IPS-20b (cell line): ENCODE results near the gene USP46.
A peak's percentile ranks its signal among the peaks of the same experiment; 100 is the strongest.

Experiments
- H3K27ac ChIP-seq: one replicate; pipeline ENCODE4 v1.5.1; 2013; ENCODE audit warnings: low read length
- H3K27me3 ChIP-seq: 2 replicates; pipeline ENCODE4 v1.6.1; 2013; ENCODE audit warnings: mild to moderate bottlenecking, low read length, inconsistent platforms; ENCODE audit not compliant: insufficient read depth
- H3K36me3 ChIP-seq: 2 replicates; pipeline ENCODE4 v1.6.1; 2013; ENCODE audit warnings: low read depth, mild to moderate bottlenecking, inconsistent platforms, low read length, moderate library complexity; ENCODE audit not compliant: insufficient read depth
- H3K4me1 ChIP-seq: 2 replicates; pipeline ENCODE4 v1.6.1; 2013; ENCODE audit warnings: mild to moderate bottlenecking, control low read depth, inconsistent platforms, low read length, moderate library complexity; ENCODE audit not compliant: insufficient read depth
- H3K4me3 ChIP-seq: 2 replicates; pipeline ENCODE4 v1.5.1; 2013; ENCODE audit warnings: mild to moderate bottlenecking, low read length, inconsistent platforms
- H3K9ac ChIP-seq: 2 replicates; pipeline ENCODE4 v1.6.1; 2013; ENCODE audit warnings: low read depth, mild to moderate bottlenecking, inconsistent platforms, low read length, moderate library complexity
- H3K9me3 ChIP-seq: 2 replicates; pipeline ENCODE4 v1.6.1; 2013; ENCODE audit warnings: mild to moderate bottlenecking, low read depth, low read length, inconsistent platforms; ENCODE audit not compliant: insufficient read depth

USP46 gene

GRCh38 chr4:52586069-52586468, 73.0 kb downstream of the USP46 start:
- Histone ChIP-seq H3K36me3 (no peaks in the 10 kb centered on the region), H3K27me3 (no peaks in the 10 kb centered on the region), H3K9ac (no peak overlapping the region), H3K4me1 (peaks cover 4% of the 10 kb centered on the region), H3K4me3 (no peak overlapping the region), H3K27ac (no peak overlapping the region), H3K9me3 (no peaks in the 10 kb centered on the region)

GRCh38 chr4:52585379-52585778, 73.7 kb downstream of the USP46 start:
- Histone ChIP-seq H3K9me3 (no peaks in the 10 kb centered on the region), H3K36me3 (no peaks in the 10 kb centered on the region), H3K27ac (no peak overlapping the region), H3K27me3 (no peaks in the 10 kb centered on the region), H3K4me3 (no peak overlapping the region), H3K4me1 (peaks cover 4% of the 10 kb centered on the region), H3K9ac (no peak overlapping the region)

- no peak overlapping the region for H3K9ac ChIP-seq
- no peak overlapping the region for H3K4me3 ChIP-seq
- no peak overlapping the region for H3K27ac ChIP-seq
- no peaks in the 10 kb centered on the region for H3K4me1 ChIP-seq
- H3K36me3 ChIP-seq: no peaks in the 10 kb centered on the region
- no peaks in the 10 kb centered on the region for H3K27me3 ChIP-seq
- no peaks in the 10 kb centered on the region for H3K9me3 ChIP-seq
Observed at GRCh38 chr4:52579602-52580272, 79.4 kb downstream of the USP46 start.

- Histone ChIP-seq H3K27me3 (no peaks in the 10 kb centered on the region), H3K9ac (no peak overlapping the region), H3K9me3 (no peaks in the 10 kb centered on the region), H3K36me3 (no peaks in the 10 kb centered on the region), H3K4me3 (no peak overlapping the region), H3K4me1 (0 out of 2 replicates have a peak, but pooled peaks cover 3% of the 10 kb centered on the region), H3K27ac (no peak overlapping the region)
Observed at GRCh38 chr4:52578951-52579350, 80.2 kb downstream of the USP46 start.

- no peak overlapping the region for H3K27ac ChIP-seq
- H3K36me3 ChIP-seq: no peaks in the 10 kb centered on the region
- H3K9ac ChIP-seq: no peak overlapping the region
- H3K4me1 ChIP-seq: 0 out of 2 replicates have a peak, but pooled peaks cover 3% of the 10 kb centered on the region
- no peaks in the 10 kb centered on the region for H3K9me3 ChIP-seq
- H3K4me3 ChIP-seq: no peak overlapping the region
- H3K27me3 ChIP-seq: no peaks in the 10 kb centered on the region
Observed at GRCh38 chr4:52577624-52577962, 81.5 kb downstream of the USP46 start.

GRCh38 chr4:52576961-52577623, 82.0 kb downstream of the USP46 start:
- Histone ChIP-seq H3K4me3 (no peak overlapping the region), H3K9me3 (no peaks in the 10 kb centered on the region), H3K27me3 (no peaks in the 10 kb centered on the region), H3K27ac (no peak overlapping the region), H3K4me1 (0 out of 2 replicates have a peak, but pooled peaks cover 3% of the 10 kb centered on the region), H3K9ac (no peak overlapping the region), H3K36me3 (no peaks in the 10 kb centered on the region)

- Histone ChIP-seq H3K27me3 (no peaks in the 10 kb centered on the region), H3K9me3 (no peaks in the 10 kb centered on the region), H3K9ac (no peak overlapping the region), H3K27ac (no peak overlapping the region), H3K4me1 (0 out of 2 replicates have a peak, but pooled peaks cover 3% of the 10 kb centered on the region), H3K36me3 (no peaks in the 10 kb centered on the region), H3K4me3 (no peak overlapping the region)
Observed at GRCh38 chr4:52576326-52576725, 82.8 kb downstream of the USP46 start.

- Histone ChIP-seq H3K27ac (no peak overlapping the region), H3K27me3 (no peaks in the 10 kb centered on the region), H3K4me3 (no peak overlapping the region), H3K36me3 (no peaks in the 10 kb centered on the region), H3K9ac (no peak overlapping the region), H3K4me1 (0 out of 2 replicates have a peak, but pooled peaks cover 3% of the 10 kb centered on the region), H3K9me3 (no peaks in the 10 kb centered on the region)
Observed at GRCh38 chr4:52575406-52575805, 83.7 kb downstream of the USP46 start.

- H3K9ac ChIP-seq: no peak overlapping the region
- H3K36me3 ChIP-seq: no peaks in the 10 kb centered on the region
- H3K4me3 ChIP-seq: no peak overlapping the region
- H3K27me3 ChIP-seq: no peaks in the 10 kb centered on the region
- no peak overlapping the region for H3K27ac ChIP-seq
- no peaks in the 10 kb centered on the region for H3K9me3 ChIP-seq
- peaks cover 8% of the 10 kb centered on the region; the same call in 1 of the 2 replicates for H3K4me1 ChIP-seq
Observed at GRCh38 chr4:52574036-52574435, 85.1 kb downstream of the USP46 start.

- Histone ChIP-seq H3K27ac (no peak overlapping the region), H3K4me1 (peaks cover 10% of the 10 kb centered on the region; the same call in 1 of the 2 replicates), H3K9ac (no peak overlapping the region), H3K27me3 (no peaks in the 10 kb centered on the region), H3K4me3 (no peak overlapping the region), H3K9me3 (no peaks in the 10 kb centered on the region), H3K36me3 (no peaks in the 10 kb centered on the region)
Observed at GRCh38 chr4:52573551-52573950, 85.5 kb downstream of the USP46 start.

- H3K36me3 ChIP-seq: no peaks in the 10 kb centered on the region
- H3K9ac ChIP-seq: no peak overlapping the region
- no peak overlapping the region for H3K4me3 ChIP-seq
- H3K27me3 ChIP-seq: no peaks in the 10 kb centered on the region
- H3K4me1 ChIP-seq: peaks cover 14% of the 10 kb centered on the region; the same call in 1 of the 2 replicates
- H3K27ac ChIP-seq: no peak overlapping the region
- no peaks in the 10 kb centered on the region for H3K9me3 ChIP-seq
Observed at GRCh38 chr4:52572936-52573485, 86.1 kb downstream of the USP46 start.

GRCh38 chr4:52568351-52568750, 90.8 kb downstream of the USP46 start:
- no peaks in the 10 kb centered on the region for H3K36me3 ChIP-seq
- H3K27ac ChIP-seq: no peak overlapping the region
- H3K4me1 ChIP-seq: peaks cover 22% of the 10 kb centered on the region
- no peaks in the 10 kb centered on the region for H3K9me3 ChIP-seq
- H3K4me3 ChIP-seq: 0 out of 2 replicates have a peak overlapping the region, but pooled peaks have one; percentile 8
- no peak overlapping the region; the same call in 1 of the 2 replicates for H3K9ac ChIP-seq
- H3K27me3 ChIP-seq: no peaks in the 10 kb centered on the region
